GM18909 (cell line): Measurements from ENCODE around the gene RND2.

ENCODE experiments used
- ATAC-seq: cut with Tn5 transposase; IDR thresholded peaks from one replicate; pipeline ENCODE4 v1.9.1; 2021; ENCODE audit warnings: mild to moderate bottlenecking; ENCODE audit not compliant: unreplicated experiment, poor library complexity

Gene RND2

DNA sequence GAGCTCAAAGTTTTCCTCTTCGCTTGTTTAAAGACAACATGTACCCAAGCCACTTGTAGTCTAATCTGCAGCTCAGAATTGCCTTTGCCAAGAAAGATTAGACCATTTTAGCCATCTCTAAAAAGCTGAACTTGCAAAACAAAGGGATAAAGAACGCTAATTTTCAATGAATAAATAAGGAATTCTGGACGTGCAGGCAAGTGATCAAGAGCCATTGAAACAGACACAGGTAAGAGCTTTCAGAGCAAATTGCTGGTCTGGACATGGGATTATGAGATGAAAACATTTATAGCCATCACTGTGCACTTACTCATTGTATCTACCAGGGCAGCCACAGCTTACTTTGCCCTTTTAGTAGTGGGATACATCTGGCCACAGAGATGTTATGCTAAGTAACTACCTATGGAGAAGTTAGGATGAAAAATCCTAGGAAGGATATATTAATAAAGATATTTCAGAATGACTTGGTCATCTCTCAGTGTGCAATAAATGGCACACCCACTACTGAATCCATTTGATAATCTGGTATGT lies 44.4 kb downstream of the RND2 start:
- no peak for ATAC-seq

GRCh38 chr17:43070257-43070656 lies 45.2 kb downstream of the RND2 start:
- ATAC-seq: no peak

DNA sequence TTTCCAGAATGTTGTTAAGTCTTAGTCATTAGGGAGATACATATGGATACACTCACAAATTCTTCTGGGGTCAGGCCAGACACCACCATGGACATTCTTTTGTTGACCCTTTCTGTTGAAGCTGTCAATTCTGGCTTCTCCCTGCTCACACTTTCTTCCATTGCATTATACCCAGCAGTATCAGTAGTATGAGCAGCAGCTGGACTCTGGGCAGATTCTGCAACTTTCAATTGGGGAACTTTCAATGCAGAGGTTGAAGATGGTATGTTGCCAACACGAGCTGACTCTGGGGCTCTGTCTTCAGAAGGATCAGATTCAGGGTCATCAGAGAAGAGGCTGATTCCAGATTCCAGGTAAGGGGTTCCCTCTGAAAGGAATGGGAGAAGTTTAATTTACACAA lies 45.8 kb downstream of the RND2 start:
- no peak for ATAC-seq

GRCh38 chr17:43074869-43075268 lies 49.8 kb downstream of the RND2 start:
- no peak for ATAC-seq

DNA sequence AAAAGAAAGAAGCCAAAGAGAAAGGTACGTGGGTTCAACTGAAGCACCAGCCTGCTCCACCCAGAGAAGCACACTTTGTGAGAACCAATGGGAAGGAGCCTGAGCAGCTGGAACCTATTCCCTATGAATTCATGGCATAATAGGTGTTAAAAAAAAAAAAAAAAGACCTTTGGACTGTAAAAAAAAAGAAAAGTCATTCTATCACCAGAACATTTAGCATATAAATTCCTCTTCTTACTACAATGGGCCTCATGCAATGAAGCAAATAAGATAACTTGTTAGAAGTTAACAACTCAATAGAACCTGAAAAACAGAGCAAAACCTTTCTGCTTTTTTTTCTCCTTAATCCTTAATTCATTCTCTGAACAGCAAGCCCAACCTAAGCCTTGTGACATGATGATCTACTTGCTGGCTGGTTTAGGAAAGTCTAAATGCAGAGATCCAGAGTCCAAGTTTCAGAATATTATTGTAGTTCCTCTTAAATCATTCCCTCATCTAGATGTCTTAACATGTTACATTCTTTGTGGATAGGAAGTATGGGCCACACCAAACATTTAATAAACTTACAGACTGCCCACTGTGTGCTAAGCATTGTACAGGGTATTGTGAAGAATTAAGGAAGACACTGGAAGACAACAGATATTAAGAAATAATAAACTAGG lies 54.7 kb downstream of the RND2 start:
- ATAC-seq: no peak
